SK-N-SH (cell line): ENCODE measurements around the gene RADIL. TPM values are rescaled to one million over a fixed set of nuclear protein-coding genes. Genes with fewer than 3 reads are reported as not detected.

Experiments used
- CTCF ChIA-PET: fragments of 300-600, 350-600 bp; formaldehyde crosslinking; extraction: SDS; loops from one replicate; lab custom pipeline; 2021; lab: Yijun Ruan, JAX
- POLR2A ChIA-PET: fragments of 350-600 bp; sonication (Branson Sonifier 250); formaldehyde crosslinking; extraction: SDS; loops from one replicate; lab custom pipeline; 2020; ENCODE audit warnings: antibody characterized with exemption, inconsistent platforms; lab: Yijun Ruan, JAX
- DNase-seq: peaks from one replicate; pipeline ENCODE4 v3.0.0; 2012
- H2AFZ ChIP-seq: fragments of 200-600 bp; sonication (generic); 2 replicates; pipeline ENCODE4 v1.8.1; 2016; ENCODE audit warnings: antibody characterized with exemption, mild to moderate bottlenecking, low read depth
- H3F3A ChIP-seq: fragments of 200-600 bp; sonication (generic); replicated peaks from 2 replicates; pipeline ENCODE3; 2016; ENCODE audit warnings: antibody characterized with exemption, mild to moderate bottlenecking; ENCODE audit not compliant: insufficient read depth
- H3K27ac ChIP-seq, 2 experiments: fragments of 200-500 bp in 1 of 2; fragments of 200-600 bp in 1 of 2; sonication (Bioruptor generic) in 1 of 2; sonication (generic), shearing (Covaris generic) in 1 of 2; 2 replicates each; pipeline versions ENCODE4 v1.5.1 to v1.6.1; 2014 to 2016; ENCODE audit warnings: low read depth in 2 of 2, inconsistent platforms in 1 of 2, low read length in 1 of 2, mild to moderate bottlenecking in 1 of 2, mixed read lengths in 1 of 2
- H3K27me3 ChIP-seq: fragments of 200-600 bp; sonication (generic), shearing (Covaris generic); 2 replicates; pipeline ENCODE4 v1.6.1; 2016; ENCODE audit warnings: mixed run types; ENCODE audit not compliant: insufficient read depth
- H3K36me3 ChIP-seq, 2 experiments: fragments of 200-500 bp in 1 of 2; fragments of 200-600 bp in 1 of 2; sonication (Bioruptor generic) in 1 of 2; sonication (generic) in 1 of 2; replicated peaks in 1 of 2; 2 replicates each; pipeline versions ENCODE3 to v1.5.1; 2014 to 2016; ENCODE audit warnings: low read length in 1 of 2, mild to moderate bottlenecking in 1 of 2; ENCODE audit not compliant: insufficient read depth in 2 of 2, control insufficient read depth in 1 of 2
- H3K4me1 ChIP-seq, 2 experiments: fragments of 200-500 bp in 1 of 2; fragments of 200-600 bp in 1 of 2; sonication (Bioruptor generic) in 1 of 2; sonication (generic), shearing (Covaris generic) in 1 of 2; 2 replicates each; pipeline versions ENCODE4 v1.5.1 to v1.6.1; 2014 to 2016; ENCODE audit warnings: low read depth in 1 of 2, low read length in 1 of 2, mixed run types in 1 of 2; ENCODE audit not compliant: insufficient read depth in 2 of 2, control insufficient read depth in 1 of 2
- H3K4me2 ChIP-seq: fragments of 200-600 bp; sonication (generic), shearing (Covaris generic); 2 replicates; pipeline ENCODE4 v1.6.1; 2017; ENCODE audit warnings: mixed run types
- H3K4me3 ChIP-seq, 2 experiments: fragments of 200-500 bp in 1 of 2; fragments of 200-600 bp in 1 of 2; sonication (Bioruptor generic) in 1 of 2; sonication (generic), shearing (Covaris generic) in 1 of 2; 2 replicates each; pipeline versions ENCODE4 v1.5.1 to v1.8.1; 2014 to 2016; ENCODE audit warnings: low read depth in 2 of 2, inconsistent platforms in 1 of 2, low read length in 1 of 2, mild to moderate bottlenecking in 1 of 2, mixed read lengths in 1 of 2, moderate library complexity in 1 of 2
- H3K79me2 ChIP-seq: fragments of 200-600 bp; sonication (generic); 2 replicates; pipeline ENCODE4 v1.8.1; 2017; ENCODE audit warnings: mild to moderate bottlenecking; ENCODE audit not compliant: insufficient read depth
- H3K9ac ChIP-seq: fragments of 200-600 bp; sonication (generic); 2 replicates; pipeline ENCODE4 v1.6.1; 2017; ENCODE audit warnings: mixed run types
- H3K9me2 ChIP-seq: fragments of 200-600 bp; sonication (generic); 2 replicates; pipeline ENCODE4 v1.6.1; 2017; ENCODE audit warnings: mixed run types
- H3K9me3 ChIP-seq: fragments of 200-600 bp; sonication (generic); 2 replicates; pipeline ENCODE4 v1.6.1; 2017; ENCODE audit warnings: mixed run types, mild to moderate bottlenecking, moderate library complexity
- H4K20me1 ChIP-seq: fragments of 200-600 bp; sonication (generic); 2 replicates; pipeline ENCODE4 v1.6.1; 2017; ENCODE audit warnings: mild to moderate bottlenecking, mixed run types; ENCODE audit not compliant: insufficient read depth
- CHD2 ChIP-seq: fragments of 150-350 bp; IDR thresholded peaks from 2 replicates; pipeline ENCODE4 v1.6.1; 2018; ENCODE audit warnings: low read length; ENCODE audit not compliant: partially characterized antibody
- CTCF ChIP-seq: fragments of 200-600 bp; sonication (generic); IDR thresholded peaks from 2 replicates; pipeline ENCODE4 v1.6.1; 2017; ENCODE audit warnings: antibody characterized with exemption, mild to moderate bottlenecking, moderate library complexity
- ELF1 ChIP-seq: IDR thresholded peaks from 2 replicates; pipeline ENCODE4 v1.4.0; 2012
- FOXJ3 ChIP-seq: sonication (generic); formaldehyde crosslinking; IDR thresholded peaks from 2 replicates; pipeline ENCODE4 v1.5.1; 2020; ENCODE audit warnings: mild to moderate bottlenecking, missing genetic modification reagents
- FOXM1 ChIP-seq: IDR thresholded peaks from 2 replicates; pipeline ENCODE4 v1.4.0; 2012; ENCODE audit warnings: low read depth, mild to moderate bottlenecking
- GABPA ChIP-seq: IDR thresholded peaks from 2 replicates; pipeline ENCODE4 v1.4.0; 2012; ENCODE audit warnings: low read depth, mild to moderate bottlenecking
- GATA2 ChIP-seq: sonication (generic); formaldehyde crosslinking; IDR thresholded peaks from 2 replicates; pipeline ENCODE4 v1.5.0; 2020; ENCODE audit warnings: mild to moderate bottlenecking, missing genetic modification reagents
- MEF2A ChIP-seq: IDR thresholded peaks from 2 replicates; pipeline ENCODE4 v1.4.0; 2012; ENCODE audit warnings: low read depth, borderline replicate concordance
- MXI1 ChIP-seq: IDR thresholded peaks from 2 replicates; pipeline ENCODE4 v1.6.1; 2012; ENCODE audit warnings: mild to moderate bottlenecking, low read depth, low read length, improper control_type of control experiment
- NFIC ChIP-seq: IDR thresholded peaks from 2 replicates; pipeline ENCODE4 v1.4.0; 2012; ENCODE audit warnings: borderline replicate concordance
- RCOR1 ChIP-seq: fragments of 150-350 bp; IDR thresholded peaks from 2 replicates; pipeline ENCODE4 v1.6.1; 2017; ENCODE audit warnings: antibody characterized with exemption, low read length
- RXRA ChIP-seq: IDR thresholded peaks from 2 replicates; pipeline ENCODE4 v1.4.0; 2012; ENCODE audit warnings: low read depth, mild to moderate bottlenecking, borderline replicate concordance
- SIN3A ChIP-seq: IDR thresholded peaks from 2 replicates; pipeline ENCODE4 v1.6.1; 2012; ENCODE audit warnings: low read depth, mild to moderate bottlenecking, low read length, moderate library complexity, borderline replicate concordance
- SMC3 ChIP-seq: IDR thresholded peaks from 2 replicates; pipeline ENCODE4 v1.6.1; 2012; ENCODE audit warnings: low read depth, low read length, improper control_type of control experiment
- TAF1 ChIP-seq: IDR thresholded peaks from 2 replicates; pipeline ENCODE4 v1.6.1; 2012; ENCODE audit warnings: low read depth, mild to moderate bottlenecking, low read length, moderate library complexity, borderline replicate concordance
- TCF12 ChIP-seq: IDR thresholded peaks from 2 replicates; pipeline ENCODE4 v1.4.0; 2012
- TEAD4 ChIP-seq: IDR thresholded peaks from 2 replicates; pipeline ENCODE4 v1.4.0; 2012; ENCODE audit warnings: mild to moderate bottlenecking, borderline replicate concordance; ENCODE audit not compliant: insufficient read depth
- WGBS: methylation state at CpG from one replicate; pipeline ENCODE4 v1.1.6; 2017; ENCODE audit warnings: low lambda C conversion rate; 5-methylcytosine and 5-hydroxymethylcytosine counted together
- polyA plus RNA-seq, 3 experiments: library from polyadenylated mRNA; depleted of rRNA; stranded (reverse); fragments of >200 nt; gene quantifications; 2 replicates each; pipeline ENCODE4 v1.2.3, GENCODE V29; 2012
- TF ChIP-seq, protein P1 (sequence below): IDR thresholded peaks from 2 replicates; pipeline ENCODE4 v1.4.0; 2012; ENCODE audit warnings: low read depth, borderline replicate concordance

The RADIL gene
- polyA plus RNA-seq, 1 of the 3 experiments (the other 2 are of a cell fraction) = 4.3 TPM

DNA sequence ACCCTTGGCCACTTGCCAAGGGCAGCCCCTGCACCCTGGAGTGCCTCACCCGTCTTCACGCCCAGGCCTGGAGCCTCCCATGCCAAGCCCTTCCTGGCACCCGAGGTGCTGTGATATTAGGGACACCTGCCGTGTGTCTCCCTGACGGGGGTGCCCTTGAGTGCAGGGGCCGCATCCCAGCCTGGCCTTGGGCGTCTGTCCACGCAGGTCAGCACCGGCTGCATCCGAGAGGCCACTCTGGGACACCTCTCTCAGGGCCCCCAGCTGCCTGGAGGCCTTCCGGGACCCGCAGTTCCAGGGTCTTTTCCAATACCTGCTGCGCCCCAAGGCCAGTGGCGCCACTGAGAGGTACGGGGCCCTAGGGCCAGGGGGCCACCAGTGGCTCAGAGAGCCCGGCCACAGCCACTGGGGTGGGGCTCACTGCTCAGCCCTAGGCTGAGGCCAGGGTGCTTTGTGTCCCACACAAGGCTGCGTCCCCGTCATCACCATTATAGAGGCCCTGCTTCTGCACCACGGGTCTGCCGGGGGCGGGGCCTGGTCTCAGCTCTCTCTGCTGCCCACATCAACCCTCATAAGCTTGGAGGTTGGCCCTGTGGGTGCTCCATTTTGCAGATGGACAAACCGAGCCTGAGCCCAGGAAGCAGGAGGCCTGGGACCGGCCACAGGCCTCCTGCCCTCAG is 95.4 kb downstream of the RADIL start:
- Histone ChIP-seq H3K9me2 (no peaks in the 10 kb centered on the region), H2AFZ (no peak overlapping the region), H3K27ac (no peak overlapping the region), H4K20me1 (peaks cover 1% of the 10 kb centered on the region; the same call in 1 of the 2 replicates), H3K79me2 (no peaks in the 10 kb centered on the region), H3K9ac (no peak overlapping the region), H3K4me2 (no peak overlapping the region), H3K9me3 (no peaks in the 10 kb centered on the region), H3K4me3 (no peak overlapping the region), H3K4me1 (no peaks in the 10 kb centered on the region), H3K36me3 (peaks cover 26 to 86% of the 10 kb centered on the region in 2 experiments), H3F3A (no peaks in the 10 kb centered on the region), H3K27me3 (no peaks in the 10 kb centered on the region)
- TF ChIP-seq TAF1 (no peak), CHD2 (no peak), MEF2A (no peak), FOXJ3 (CRISPR knock-in tag) (no peak), RCOR1 (no peak), SIN3A (no peak), GABPA (no peak), ELF1 (no peak), RXRA (no peak), FOXM1 (no peak), TCF12 (no peak), SMC3 (no peak), CTCF (no peak)
- CTCF ChIA-PET = interaction anchor here (1.4 to 9.2 kb wide), 3 partner anchors 11 to 95 kb away, joined by 4 to 63 read pairs (median 31); partner anchors contain the start of genes AP5Z1 and RADIL
- WGBS = 95% methylated on average over 18 of the region's 23 CpGs
- POLR2A ChIA-PET = interaction anchor here (1.5 to 1.8 kb wide), 2 partner anchors 10 to 13 kb away, joined by 3 to 9 read pairs; partner anchors contain the start of gene AP5Z1
- DNase-seq = no peak

DNA sequence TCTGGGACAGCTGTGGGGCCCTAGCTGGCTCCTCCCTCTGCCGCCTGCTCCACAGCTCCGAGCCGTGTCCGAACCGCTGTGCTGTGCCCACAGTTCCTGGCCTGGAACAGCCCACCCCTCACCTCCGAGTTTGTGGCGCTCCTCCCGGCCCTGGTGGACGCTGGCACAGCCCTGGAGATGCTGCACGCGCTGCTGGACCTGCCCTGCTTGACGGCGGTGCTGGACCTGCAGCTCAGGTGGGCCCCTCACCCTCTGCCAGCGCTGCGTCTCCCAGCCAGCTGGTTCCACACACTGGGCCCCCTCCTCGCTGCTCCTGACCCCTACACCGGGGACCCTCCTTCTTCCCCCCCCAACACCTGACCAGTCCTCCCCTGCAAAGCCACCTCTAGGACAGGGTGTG is 96.0 kb downstream of the RADIL start:
- Histone ChIP-seq H3K4me1 (no peaks in the 10 kb centered on the region), H3K4me3 (no peak overlapping the region), H3F3A (no peaks in the 10 kb centered on the region), H3K4me2 (no peak overlapping the region), H3K9me2 (no peaks in the 10 kb centered on the region), H3K36me3 (peaks cover 24 to 86% of the 10 kb centered on the region in 2 experiments), H3K79me2 (no peaks in the 10 kb centered on the region), H3K9ac (no peak overlapping the region), H3K9me3 (no peaks in the 10 kb centered on the region), H3K27ac (no peak overlapping the region), H4K20me1 (peaks cover 5% of the 10 kb centered on the region; the same call in 1 of the 2 replicates), H2AFZ (no peak overlapping the region), H3K27me3 (no peaks in the 10 kb centered on the region)
- CTCF ChIA-PET = interaction anchor here (9.2 kb wide), 1 partner anchor 11 kb away, joined by 63 read pairs; no protein-coding TSS in a partner anchor
- no peak for DNase-seq
- WGBS = 94% methylated on average over 9 of the region's 17 CpGs
- POLR2A ChIA-PET = interaction anchor here (1.5 to 1.8 kb wide), 2 partner anchors 10 to 12 kb away, joined by 3 to 9 read pairs; partner anchors contain the start of gene AP5Z1
- TF ChIP-seq FOXJ3 (CRISPR knock-in tag) = no peak
- TF ChIP-seq, protein P1, sequence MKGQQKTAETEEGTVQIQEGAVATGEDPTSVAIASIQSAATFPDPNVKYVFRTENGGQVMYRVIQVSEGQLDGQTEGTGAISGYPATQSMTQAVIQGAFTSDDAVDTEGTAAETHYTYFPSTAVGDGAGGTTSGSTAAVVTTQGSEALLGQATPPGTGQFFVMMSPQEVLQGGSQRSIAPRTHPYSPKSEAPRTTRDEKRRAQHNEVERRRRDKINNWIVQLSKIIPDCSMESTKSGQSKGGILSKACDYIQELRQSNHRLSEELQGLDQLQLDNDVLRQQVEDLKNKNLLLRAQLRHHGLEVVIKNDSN = no peak
- no peak for TF ChIP-seq TEAD4
- TF ChIP-seq RCOR1 = no peak
- TF ChIP-seq NFIC = no peak
- TF ChIP-seq MXI1 = no peak
- no peak for TF ChIP-seq GATA2 (CRISPR knock-in tag)
